Measurements from ENCODE around the gene FBXW8.

Gene FBXW8

GRCh38 chr12:116910645-116911451 is at the start of gene FBXW8:
Gene FBXW8, plus strand, starts transcription at chr12:116910950. Its CDS starts 88 bp downstream, at chr12:116911038.
- DNase-seq (ENCODE audit: insufficient read length, low spot score) (peak; percentile 70), FAIRE-seq (no peak)
- no peak for TF ChIP-seq CTCF (IDR thresholded peaks at IDR 0.05; ENCODE audit: insufficient read depth, missing control alignments)

GRCh38 chr12:116861320-116861719 is 49.4 kb upstream of the FBXW8 start:
- DNase-seq (ENCODE audit: insufficient read length, low spot score) (no peak), FAIRE-seq (no peak)
- TF ChIP-seq CTCF (IDR thresholded peaks at IDR 0.05; ENCODE audit: insufficient read depth, missing control alignments), result no peak

GRCh38 chr12:116862167-116862566 is 48.6 kb upstream of the FBXW8 start:
- no peak for DNase-seq (ENCODE audit: insufficient read length, low spot score)
- no peak for FAIRE-seq
- TF ChIP-seq CTCF (IDR thresholded peaks at IDR 0.05; ENCODE audit: insufficient read depth, missing control alignments), result no peak

- DNase-seq (ENCODE audit: insufficient read length, low spot score), result no peak
- peak; percentile 39 for TF ChIP-seq CTCF (IDR thresholded peaks at IDR 0.05; ENCODE audit: insufficient read depth, missing control alignments)
- no peak for FAIRE-seq
Observed at GRCh38 chr12:116863275-116863767, 47.4 kb upstream of the FBXW8 start.

GRCh38 chr12:116864371-116865160 is 46.2 kb upstream of the FBXW8 start:
- no peak for TF ChIP-seq CTCF (IDR thresholded peaks at IDR 0.05; ENCODE audit: insufficient read depth, missing control alignments)
- no peak for DNase-seq (ENCODE audit: insufficient read length, low spot score)
- FAIRE-seq, result no peak

- no peak for TF ChIP-seq CTCF (IDR thresholded peaks at IDR 0.05; ENCODE audit: insufficient read depth, missing control alignments)
- DNase-seq (ENCODE audit: insufficient read length, low spot score), result no peak
- FAIRE-seq, result no peak
Observed at GRCh38 chr12:116867523-116867922, 43.2 kb upstream of the FBXW8 start.

Data from D721Med (cell line).